Hepatocyte (in vitro differentiated cells): ENCODE measurements around the gene KNOP1. TPM values are rescaled to one million over a fixed set of nuclear protein-coding genes. Genes with fewer than 3 reads are reported as not detected.

Experiments
- DNase-seq: peaks from one replicate; pipeline ENCODE4 v3.0.0-alpha.2; 2016; ENCODE audit warnings: low spot score
- H2AFZ ChIP-seq: fragments of 200-600 bp; sonication (generic); 2 replicates; pipeline ENCODE4 v1.6.0; 2016; ENCODE audit warnings: antibody characterized with exemption, mild to moderate bottlenecking
- H3K27ac ChIP-seq: fragments of 200-600 bp; sonication (generic); 2 replicates; pipeline ENCODE4 v1.5.1; 2016; ENCODE audit warnings: mild to moderate bottlenecking
- H3K27me3 ChIP-seq: fragments of 200-600 bp; sonication (generic); 2 replicates; pipeline ENCODE4 v1.6.1; 2016
- H3K36me3 ChIP-seq: fragments of 200-600 bp; sonication (generic); replicated peaks from 2 replicates; pipeline ENCODE4 v1.5.1; 2016; ENCODE audit warnings: low read depth; ENCODE audit not compliant: insufficient read depth
- H3K4me1 ChIP-seq: fragments of 200-600 bp; sonication (generic); 2 replicates; pipeline ENCODE4 v1.5.1; 2016; ENCODE audit warnings: mild to moderate bottlenecking, moderate library complexity; ENCODE audit not compliant: insufficient read depth
- H3K4me2 ChIP-seq: fragments of 200-600 bp; sonication (generic); 2 replicates; pipeline ENCODE4 v1.6.0; 2016
- H3K4me3 ChIP-seq: fragments of 200-600 bp; sonication (generic); 2 replicates; pipeline ENCODE4 v1.5.1; 2016; ENCODE audit warnings: mild to moderate bottlenecking
- H3K79me2 ChIP-seq: fragments of 200-600 bp; sonication (generic); 2 replicates; pipeline ENCODE4 v1.6.0; 2017; ENCODE audit warnings: mild to moderate bottlenecking
- H3K9me2 ChIP-seq: fragments of 200-600 bp; sonication (generic); replicated peaks from 2 replicates; pipeline ENCODE4 v1.6.0; 2017; ENCODE audit warnings: mild to moderate bottlenecking; ENCODE audit not compliant: insufficient read depth
- H3K9me3 ChIP-seq: fragments of 200-600 bp; sonication (generic); 2 replicates; pipeline ENCODE4 v1.5.1; 2016; ENCODE audit warnings: low read depth, mild to moderate bottlenecking
- H4K20me1 ChIP-seq: fragments of 200-600 bp; sonication (generic); 2 replicates; pipeline ENCODE4 v1.6.0; 2016; ENCODE audit warnings: mild to moderate bottlenecking; ENCODE audit not compliant: insufficient read depth, poor library complexity, severe bottlenecking
- CTCF ChIP-seq: fragments of 200-600 bp; sonication (generic); IDR thresholded peaks from 2 replicates; pipeline ENCODE4 v1.5.1; 2016; ENCODE audit warnings: antibody characterized with exemption, mild to moderate bottlenecking; ENCODE audit not compliant: poor library complexity
- EZH2 ChIP-seq: fragments of 200-600 bp; sonication (generic); IDR thresholded peaks from 2 replicates; pipeline ENCODE4 v1.6.1; 2016; ENCODE audit warnings: antibody characterized with exemption, mild to moderate bottlenecking, borderline replicate concordance
- EZH2phosphoT487 ChIP-seq: fragments of 200-600 bp; sonication (generic); IDR thresholded peaks from one replicate; pipeline ENCODE4 v1.6.1; 2018; ENCODE audit warnings: antibody characterized with exemption, mild to moderate bottlenecking, low read depth, moderate library complexity; ENCODE audit not compliant: unreplicated experiment, severe bottlenecking
- WGBS: methylation state at CpG from one replicate; pipeline ENCODE4 v1.1.6; 2016; ENCODE audit warnings: low lambda C conversion rate; ENCODE audit errors: missing lambda C conversion rate; 5-methylcytosine and 5-hydroxymethylcytosine counted together
- polyA plus RNA-seq: library from polyadenylated mRNA; unstranded; fragments of >200 nt; fragmentation: Nextera tagmentation; extraction: Ambion mirVana; gene quantifications from 2 replicates; pipeline ENCODE4 v1.2.1, GENCODE V29; 2016
- total RNA-seq: library from RNA; depleted of rRNA; stranded (reverse); fragments of >200 nt; gene quantifications from 2 replicates; pipeline ENCODE4 v1.2.3, GENCODE V29; 2014

Gene KNOP1
- total and polyA plus RNA-seq, 2 experiments from 2014 or later = 19.4 to 30.4 TPM

- no peaks in the 10 kb centered on the region for H3K79me2 ChIP-seq
- no peaks in the 10 kb centered on the region for H3K27me3 ChIP-seq
- H3K4me1 ChIP-seq = peaks cover 34% of the 10 kb centered on the region
- no peaks in the 10 kb centered on the region for H3K9me3 ChIP-seq
- H3K36me3 ChIP-seq = no peaks in the 10 kb centered on the region
- DNase-seq = no peak
- no peaks in the 10 kb centered on the region for H3K9me2 ChIP-seq
- TF ChIP-seq EZH2 = no peak
- TF ChIP-seq CTCF = no peak
- no peak for TF ChIP-seq EZH2phosphoT487
- no peak overlapping the region for H2AFZ ChIP-seq
- peak overlapping the region; percentile 2 for H3K4me2 ChIP-seq
- WGBS = 81% methylated on average over 1 of the region's 1 CpG
- H3K27ac ChIP-seq = peak overlapping the region; percentile 75
- no peaks in the 10 kb centered on the region for H4K20me1 ChIP-seq
- no peak overlapping the region for H3K4me3 ChIP-seq
Observed at GRCh38 chr16:19754644-19755036, 36.6 kb upstream of the KNOP1 start.

DNA sequence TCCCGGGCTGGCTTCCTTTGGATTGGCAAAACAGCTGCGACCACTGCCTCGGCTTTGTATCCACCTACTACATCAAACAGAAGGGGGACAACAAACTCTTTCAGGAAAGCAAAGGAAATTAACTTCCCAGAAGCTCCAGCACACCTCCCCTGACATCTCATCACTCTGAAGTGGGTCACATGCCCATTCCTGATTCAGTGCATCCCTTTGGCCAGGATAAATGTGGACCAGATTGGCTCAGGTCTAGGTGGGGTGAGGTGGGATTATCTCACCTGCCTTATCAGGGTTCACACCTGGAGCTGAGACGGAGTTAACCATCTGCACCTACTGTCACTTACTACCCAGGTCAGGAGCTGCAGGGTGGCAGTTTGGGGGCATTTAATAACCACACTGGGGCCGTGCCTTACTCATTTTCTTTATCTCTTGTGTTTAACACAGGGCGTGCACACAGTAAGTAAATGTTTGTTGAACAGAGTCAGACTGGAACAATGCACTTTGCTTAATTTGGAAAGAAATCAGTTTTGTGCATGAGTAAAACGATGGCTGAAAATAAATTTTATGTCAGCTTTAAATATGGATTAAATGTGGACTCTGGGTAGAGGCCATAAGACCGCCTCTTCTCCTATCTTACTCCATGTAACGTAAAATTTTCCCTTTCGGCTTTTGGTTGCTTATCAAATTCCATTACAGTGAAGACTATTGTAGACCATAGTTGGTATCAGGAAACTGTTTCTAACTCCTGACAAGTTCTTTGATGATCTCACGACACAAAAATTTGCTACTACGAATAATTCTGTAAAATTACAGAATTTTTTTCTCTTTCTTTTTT is 36.0 kb upstream of the KNOP1 start:
- Histone ChIP-seq H3K4me1 (peaks cover 40% of the 10 kb centered on the region), H3K27me3 (no peaks in the 10 kb centered on the region), H3K27ac (peak overlapping the region; percentile 75), H3K4me3 (no peak overlapping the region), H3K9me2 (no peaks in the 10 kb centered on the region), H3K9me3 (no peaks in the 10 kb centered on the region), H3K36me3 (no peaks in the 10 kb centered on the region), H2AFZ (no peak overlapping the region), H4K20me1 (no peaks in the 10 kb centered on the region), H3K79me2 (no peaks in the 10 kb centered on the region), H3K4me2 (peak overlapping the region; percentile 2)
- DNase-seq = peak; percentile 25
- 61% methylated on average over 12 of the region's 12 CpGs for WGBS
- TF ChIP-seq EZH2 (no peak), CTCF (no peak), EZH2phosphoT487 (no peak)

- H3K27me3 ChIP-seq = no peaks in the 10 kb centered on the region
- H3K4me1 ChIP-seq = peaks cover 38% of the 10 kb centered on the region
- H3K4me3 ChIP-seq = no peak overlapping the region
- WGBS = 81% methylated on average over 6 of the region's 6 CpGs
- no peaks in the 10 kb centered on the region for H3K36me3 ChIP-seq
- H3K4me2 ChIP-seq = no peak overlapping the region
- no peaks in the 10 kb centered on the region for H3K79me2 ChIP-seq
- H3K9me2 ChIP-seq = no peaks in the 10 kb centered on the region
- no peak overlapping the region for H3K27ac ChIP-seq
- DNase-seq = no peak
- no peak overlapping the region for H2AFZ ChIP-seq
- H3K9me3 ChIP-seq = no peaks in the 10 kb centered on the region
- no peaks in the 10 kb centered on the region for H4K20me1 ChIP-seq
- TF ChIP-seq EZH2phosphoT487 = no peak
- TF ChIP-seq EZH2 = no peak
- no peak for TF ChIP-seq CTCF
Observed at GRCh38 chr16:19751478-19752385, 33.7 kb upstream of the KNOP1 start.
